HG03469 (cell line): ENCODE measurements around the gene TMEM258.

ENCODE experiments used
- ATAC-seq: cut with Tn5 transposase; IDR thresholded peaks from one replicate; pipeline ENCODE4 v1.9.1; 2021; ENCODE audit warnings: mild to moderate bottlenecking, moderate library complexity, moderate number of reproducible peaks; ENCODE audit not compliant: unreplicated experiment

TMEM258 gene

GRCh38 chr11:61826930-61827570 lies 34.7 kb upstream of the TMEM258 start:
- ATAC-seq, result no peak

GRCh38 chr11:61820174-61820573 lies 27.8 kb upstream of the TMEM258 start:
- no peak for ATAC-seq

GRCh38 chr11:61817471-61818202 lies 25.2 kb upstream of the TMEM258 start:
- ATAC-seq, result no peak

GRCh38 chr11:61816736-61817455 lies 24.5 kb upstream of the TMEM258 start, which contains the start of gene FADS1:
FADS1 (minus strand) TSS chr11:61817003; CDS start chr11:61816929, 74 bp downstream.
- peak; percentile 44 for ATAC-seq

- ATAC-seq, result no peak
Measured at GRCh38 chr11:61815790-61816735, 23.7 kb upstream of the TMEM258 start.

GRCh38 chr11:61814958-61815789 lies 22.8 kb upstream of the TMEM258 start:
- peak; percentile 31 for ATAC-seq

- no peak for ATAC-seq
Measured at GRCh38 chr11:61814247-61814957, 22.0 kb upstream of the TMEM258 start.

GRCh38 chr11:61812736-61813411 lies 20.5 kb upstream of the TMEM258 start:
- no peak for ATAC-seq

- ATAC-seq, result no peak
Measured at GRCh38 chr11:61811831-61812230, 19.4 kb upstream of the TMEM258 start.

GRCh38 chr11:61810671-61811175 lies 18.3 kb upstream of the TMEM258 start:
- no peak for ATAC-seq

- no peak for ATAC-seq
Measured at GRCh38 chr11:61806785-61807184, 14.4 kb upstream of the TMEM258 start.

GRCh38 chr11:61805146-61805545 lies 12.7 kb upstream of the TMEM258 start:
- no peak for ATAC-seq

GRCh38 chr11:61803889-61804647 lies 11.7 kb upstream of the TMEM258 start:
- ATAC-seq, result no peak

GRCh38 chr11:61802605-61803004 lies 10.2 kb upstream of the TMEM258 start:
- ATAC-seq, result no peak

- no peak for ATAC-seq
Measured at GRCh38 chr11:61800331-61801281, 8.2 kb upstream of the TMEM258 start.

GRCh38 chr11:61799665-61800284 lies 7.4 kb upstream of the TMEM258 start:
- no peak for ATAC-seq
